Measurements from ENCODE around the gene RNF151. TPM values are rescaled to one million over a fixed set of nuclear protein-coding genes. Genes with fewer than 3 reads are reported as not detected.
"Not testable (repeated sequence)": the region's sequence is repeated elsewhere in the genome, so short reads cannot be mapped to it uniquely, and the experiment has no call there.

The RNF151 gene, protein sequence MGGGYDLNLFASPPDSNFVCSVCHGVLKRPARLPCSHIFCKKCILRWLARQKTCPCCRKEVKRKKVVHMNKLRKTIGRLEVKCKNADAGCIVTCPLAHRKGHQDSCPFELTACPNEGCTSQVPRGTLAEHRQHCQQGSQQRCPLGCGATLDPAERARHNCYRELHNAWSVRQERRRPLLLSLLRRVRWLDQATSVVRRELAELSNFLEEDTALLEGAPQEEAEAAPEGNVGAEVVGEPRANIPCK
- not detected for polyA plus RNA-seq (ENCODE audit: insufficient read length)
- long read RNA-seq, donor 1: 0 reads
- long read RNA-seq, donor 2: 0 reads
- long read RNA-seq, donor 3: 0 reads
- long read RNA-seq, donor 4: 0 reads
- long read RNA-seq, donor 5: 0 reads
- long read RNA-seq, donor 6: 0 reads
- long read RNA-seq, donor 7: 0 reads
- long read RNA-seq, donor 8: 0 reads

DNA sequence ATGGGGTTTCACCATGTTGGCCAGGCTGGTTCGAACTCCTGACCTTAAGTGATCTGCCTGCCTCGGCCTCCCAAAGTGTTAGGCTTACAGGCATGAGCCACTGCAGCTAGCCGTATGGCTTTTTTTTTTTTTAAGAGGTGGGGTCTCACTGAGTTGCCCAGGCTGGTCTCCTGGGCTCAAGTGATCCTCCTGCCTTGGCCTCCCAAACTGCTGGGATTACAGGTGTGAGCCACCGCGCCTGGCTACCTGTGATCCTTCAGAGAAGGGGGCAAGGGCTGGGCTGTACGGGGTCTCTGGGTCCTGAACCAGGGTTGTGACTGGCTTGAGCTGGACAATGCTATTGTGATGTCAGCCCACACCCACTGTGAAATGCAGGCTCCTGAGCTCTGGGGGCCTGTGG lies at the start of gene RNF151:
Gene RNF151, plus strand, starts transcription at position 397 of the 400 bp plus-strand sequence. CDS start 26 bp downstream, outside the sequence.
- DNase-seq: no peak

DNA sequence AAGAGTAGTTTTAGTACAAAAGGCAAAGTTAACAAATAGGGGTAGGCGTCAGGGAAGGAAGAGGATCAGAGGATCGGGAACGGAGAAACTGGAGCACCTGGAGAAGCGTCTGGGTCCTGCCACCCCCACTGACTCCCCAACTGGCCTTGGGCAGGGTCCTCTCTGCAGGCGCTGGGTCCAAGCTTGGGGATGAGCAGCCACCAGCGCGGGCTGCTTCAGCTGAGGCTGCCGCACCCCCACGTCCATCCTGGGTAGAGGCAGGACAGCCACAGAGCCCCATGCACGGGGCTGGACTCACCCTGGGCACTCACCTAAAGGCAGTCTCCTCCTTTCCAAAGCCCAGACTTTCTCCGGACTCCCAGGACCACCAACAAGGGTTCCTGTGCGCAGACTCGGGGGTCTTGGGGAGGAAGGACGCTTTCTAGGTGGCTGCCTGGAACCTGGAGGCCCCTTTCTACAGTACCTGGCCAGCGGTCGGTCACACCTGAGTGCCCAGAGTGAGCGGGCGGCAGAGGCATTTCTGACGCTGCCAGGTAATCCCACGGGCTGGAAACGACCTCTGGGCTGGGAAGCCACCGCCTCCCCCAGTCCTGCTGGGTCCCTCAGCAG lies 49.5 kb upstream of the RNF151 start:
- DNase-seq: no peak

DNA sequence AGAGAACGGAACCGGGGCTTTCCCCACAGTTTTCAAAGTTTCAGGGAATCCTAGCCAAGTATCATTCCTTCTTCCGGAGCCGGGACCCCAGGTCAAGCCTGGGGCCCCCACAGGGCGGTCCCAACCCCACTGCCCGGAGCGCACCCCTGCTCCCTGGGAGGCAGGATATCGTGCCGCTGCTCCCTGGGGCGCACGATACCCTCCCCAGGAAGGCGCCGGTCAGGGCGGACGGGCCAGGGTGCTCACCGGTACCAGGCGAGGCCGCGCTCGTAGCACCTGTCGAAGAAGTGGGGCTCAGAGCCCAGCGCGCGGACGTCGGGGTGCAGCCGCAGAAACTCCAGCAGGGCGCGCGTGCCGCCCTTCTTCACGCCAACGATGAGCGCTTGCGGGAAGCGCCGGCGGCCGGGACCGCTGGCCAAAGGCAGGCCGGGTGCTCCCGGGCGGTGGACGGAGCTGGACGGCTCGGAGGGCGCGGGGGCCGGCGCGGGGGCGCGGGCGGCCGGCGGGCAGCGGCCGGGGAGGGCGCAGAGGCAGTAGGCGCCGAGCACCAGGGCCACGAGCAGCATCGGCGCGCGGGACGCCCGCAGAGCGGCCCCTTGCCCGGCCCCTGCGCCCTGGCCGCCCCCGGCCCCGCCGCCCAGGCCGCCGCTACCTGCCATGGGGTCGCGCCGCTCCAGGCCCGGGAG lies 48.8 kb upstream of the RNF151 start:
- DNase-seq: no peak

DNA sequence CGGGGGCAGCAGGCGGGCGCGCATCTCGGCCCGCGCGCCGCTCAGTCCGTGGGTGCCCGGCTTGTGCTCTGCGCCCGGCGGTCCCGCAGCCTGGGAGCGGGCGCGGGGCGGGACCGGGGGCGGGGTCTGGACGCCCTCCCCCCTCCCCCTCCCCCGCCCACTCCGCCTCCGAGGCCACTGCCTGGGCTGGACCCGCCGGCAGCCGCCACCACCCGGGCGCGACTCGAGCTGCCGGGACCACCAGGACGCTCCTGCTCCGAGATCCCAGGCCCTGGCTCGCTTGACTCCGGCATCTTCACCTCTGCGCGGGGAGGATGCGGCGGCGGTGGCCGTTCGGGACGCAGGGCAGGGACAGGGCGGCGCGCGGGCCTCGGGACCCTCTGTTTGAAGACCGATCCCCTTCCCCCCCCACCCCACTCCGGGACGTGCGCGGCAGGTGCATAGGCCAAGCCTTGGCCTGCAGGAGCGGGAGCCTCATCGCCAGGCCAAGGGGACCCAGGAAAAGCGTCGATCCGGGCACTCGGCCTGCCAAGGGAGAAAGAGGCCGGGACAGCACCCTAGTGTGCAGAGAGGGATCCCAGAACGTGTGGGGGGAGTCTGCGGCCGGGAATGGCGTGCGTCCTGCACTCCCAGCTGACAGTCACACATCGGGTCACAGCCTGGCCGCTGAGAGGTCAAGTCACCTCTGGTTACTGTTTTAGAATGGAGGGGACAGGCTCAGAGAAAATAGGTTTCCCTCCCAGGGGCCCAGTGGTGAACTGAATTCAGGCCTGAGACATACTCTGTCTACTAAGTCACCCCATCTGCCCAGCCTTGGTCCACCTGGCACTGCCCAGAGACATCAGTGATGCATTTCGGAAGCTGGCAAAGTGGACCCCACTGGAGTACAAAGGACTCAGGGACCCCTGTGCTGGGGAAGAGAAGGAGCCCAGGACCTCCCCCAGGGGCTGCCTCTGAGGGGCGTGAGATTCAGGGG lies 48.0 kb upstream of the RNF151 start, which contains the start of gene HS3ST6:
Gene HS3ST6, minus strand, starts transcription at position 65 of the 976 bp plus-strand sequence. CDS start 92 bp downstream, outside the sequence.
- DNase-seq: no peak

DNA sequence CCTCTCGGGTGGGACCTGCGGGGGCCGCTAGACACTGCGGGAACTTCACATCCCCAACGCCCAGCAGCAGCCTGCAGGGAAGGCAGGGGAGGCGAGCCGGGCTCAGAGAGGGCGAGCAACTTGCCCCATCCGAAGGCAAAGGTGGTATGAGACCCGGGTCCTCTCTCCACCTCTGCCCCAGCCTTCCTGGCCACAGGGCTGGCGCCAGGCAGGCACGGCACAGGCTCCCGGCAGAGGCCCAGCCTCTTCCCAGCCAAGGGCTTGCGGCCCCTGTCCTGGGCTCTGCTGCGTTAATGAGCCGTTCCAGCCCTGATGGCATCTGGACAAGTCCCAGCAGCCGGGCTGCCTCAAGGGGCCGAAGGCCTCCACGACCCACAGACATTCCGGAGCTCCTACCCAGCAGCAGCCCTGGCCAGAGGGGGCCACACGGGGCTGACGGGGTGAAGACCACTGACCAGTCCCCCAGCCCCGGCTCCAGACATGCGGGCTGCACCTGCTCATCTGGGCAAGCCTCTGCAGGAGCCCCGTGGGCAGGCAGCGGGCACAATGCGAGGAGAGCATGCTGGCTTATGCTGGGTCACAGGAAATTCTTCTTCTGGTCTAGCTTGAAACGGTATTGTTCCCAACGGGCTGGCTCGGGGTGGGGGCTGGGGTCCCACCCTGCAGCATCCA lies 47.2 kb upstream of the RNF151 start:
- no peak for DNase-seq

DNA sequence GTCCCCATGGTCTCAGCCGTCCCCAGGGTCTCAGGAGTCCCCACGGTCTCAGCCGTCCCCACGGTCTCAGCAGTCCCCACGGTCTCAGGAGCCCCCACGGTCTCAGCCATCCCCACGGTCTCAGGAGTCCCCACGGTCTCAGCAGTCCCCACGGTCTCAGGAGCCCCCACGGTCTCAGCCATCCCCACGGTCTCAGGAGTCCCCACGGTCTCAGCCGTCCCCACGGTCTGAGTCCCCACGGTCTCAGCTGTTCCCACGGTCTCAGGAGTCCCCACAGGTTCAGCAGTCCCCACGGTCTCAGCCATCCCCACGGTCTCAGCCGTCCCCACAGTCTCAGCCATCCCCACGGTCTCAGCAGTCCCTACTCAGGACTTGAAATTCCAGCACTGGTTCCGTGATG lies 46.5 kb upstream of the RNF151 start:
- not testable (repeated sequence) for DNase-seq

DNA sequence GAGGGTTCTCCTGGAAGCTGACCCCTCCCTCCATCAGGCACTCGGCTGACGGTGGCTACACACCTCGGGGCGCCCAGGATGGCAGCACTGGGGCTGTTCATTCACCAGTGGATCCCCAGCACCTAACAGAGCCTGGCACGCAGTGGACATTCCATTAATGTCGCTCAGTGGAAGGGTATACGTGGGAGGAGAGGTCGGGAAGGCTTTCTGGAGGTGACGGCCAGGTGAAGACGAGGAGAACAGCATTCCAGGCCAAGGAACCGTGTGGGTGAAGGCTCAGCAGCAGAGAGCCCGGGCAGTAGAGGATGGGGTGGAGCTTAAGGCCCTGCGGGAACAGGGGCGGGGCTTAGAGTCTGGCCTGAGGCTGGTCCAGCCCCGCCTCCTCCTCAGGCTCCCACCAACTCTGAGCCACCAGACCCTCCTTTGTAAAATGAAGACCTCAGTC lies 45.9 kb upstream of the RNF151 start:
- no peak for DNase-seq

DNA sequence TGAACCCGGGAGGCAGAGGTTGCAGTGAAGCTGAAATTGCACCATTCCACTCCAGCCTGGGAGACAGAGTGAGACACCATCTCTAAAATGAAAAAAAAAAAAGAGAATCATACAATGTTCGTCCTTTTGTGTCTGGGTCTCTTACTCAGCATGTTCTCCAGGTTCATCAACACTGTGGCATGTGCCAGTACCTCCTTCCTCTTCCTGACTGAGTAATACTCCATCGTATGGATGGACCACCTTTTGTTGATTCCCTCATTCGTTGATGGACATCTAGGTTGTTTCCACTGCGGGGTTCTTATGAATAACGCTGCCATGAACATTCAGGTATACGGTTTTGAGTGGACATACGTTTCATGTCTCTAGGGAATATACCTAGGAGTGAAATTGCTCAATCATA lies 44.3 kb upstream of the RNF151 start:
- no peak for DNase-seq

DNA sequence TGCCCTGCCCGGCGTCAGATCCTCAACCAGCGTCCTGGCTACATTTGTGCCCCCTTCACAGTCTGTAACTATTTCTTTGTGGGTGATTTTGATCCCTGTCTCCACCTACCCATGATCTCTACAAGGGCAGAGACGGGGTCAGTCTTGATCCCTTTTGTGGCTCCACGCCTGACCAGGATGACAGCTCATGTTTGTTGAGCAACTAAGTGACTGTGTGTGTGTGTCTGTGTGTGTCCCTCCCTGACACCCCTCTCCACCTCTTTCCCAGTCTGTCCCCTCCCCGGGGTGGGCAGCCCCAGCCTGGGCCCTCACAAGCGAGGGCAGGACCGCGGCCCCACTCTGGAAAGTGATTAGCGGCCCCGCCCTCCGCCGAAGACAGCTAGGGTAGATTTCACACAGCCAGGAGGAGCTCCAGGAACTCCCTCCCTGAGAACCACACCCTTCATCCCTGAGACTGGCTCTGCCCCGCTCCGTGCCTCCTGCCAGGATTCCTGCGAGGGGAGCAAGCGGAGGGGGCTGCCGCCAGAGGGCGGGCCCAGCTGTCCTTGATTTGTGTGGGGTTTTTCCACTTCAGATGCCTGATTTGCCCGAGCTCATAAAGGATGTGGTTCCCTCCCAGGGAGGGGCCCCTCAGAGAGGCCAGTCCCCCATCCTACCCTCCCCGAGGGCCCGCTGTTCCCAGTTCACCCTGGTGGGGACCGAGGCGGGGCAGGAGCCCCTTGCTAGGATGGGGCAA lies 43.2 kb upstream of the RNF151 start:
- no peak for DNase-seq

DNA sequence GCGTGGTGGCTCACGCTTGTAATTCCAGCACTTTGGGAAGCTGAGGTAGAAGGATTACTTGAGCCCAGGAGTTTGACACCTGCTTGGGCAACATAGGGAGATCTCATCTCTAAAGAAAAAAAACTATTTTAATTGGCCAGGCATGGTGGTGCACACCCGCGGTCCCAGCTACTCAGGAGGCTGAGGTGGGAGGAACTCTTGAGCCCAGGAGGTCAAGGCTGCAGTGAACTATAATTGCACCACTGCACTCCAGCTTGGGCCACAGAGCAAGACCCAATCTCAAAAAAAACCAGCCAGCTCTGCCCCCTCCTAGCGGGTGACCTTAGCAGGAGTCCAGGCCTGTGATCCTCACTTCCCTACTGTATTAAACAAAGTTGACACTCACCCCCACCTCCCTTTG lies 42.6 kb upstream of the RNF151 start:
- no peak for DNase-seq

DNA sequence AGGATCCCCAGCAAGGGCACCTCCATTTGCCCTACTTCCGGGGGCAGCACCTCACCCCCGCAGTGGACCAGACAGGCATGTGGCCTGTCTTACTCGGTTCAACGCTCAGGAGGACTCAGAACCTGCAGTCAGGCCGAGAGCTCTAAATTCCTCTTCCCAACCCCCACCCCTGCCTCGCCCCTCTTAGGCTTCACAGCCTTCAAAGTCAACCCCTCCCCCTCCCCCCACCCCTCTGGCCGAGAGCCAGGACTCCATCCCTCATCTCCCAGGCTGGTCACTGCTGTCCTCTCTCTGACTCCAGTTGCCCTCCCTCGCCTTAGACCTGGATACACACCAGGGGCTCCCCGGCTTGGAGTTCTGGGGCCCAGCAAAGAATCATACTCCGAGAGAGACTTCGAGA lies 40.4 kb upstream of the RNF151 start:
- DNase-seq: no peak

DNA sequence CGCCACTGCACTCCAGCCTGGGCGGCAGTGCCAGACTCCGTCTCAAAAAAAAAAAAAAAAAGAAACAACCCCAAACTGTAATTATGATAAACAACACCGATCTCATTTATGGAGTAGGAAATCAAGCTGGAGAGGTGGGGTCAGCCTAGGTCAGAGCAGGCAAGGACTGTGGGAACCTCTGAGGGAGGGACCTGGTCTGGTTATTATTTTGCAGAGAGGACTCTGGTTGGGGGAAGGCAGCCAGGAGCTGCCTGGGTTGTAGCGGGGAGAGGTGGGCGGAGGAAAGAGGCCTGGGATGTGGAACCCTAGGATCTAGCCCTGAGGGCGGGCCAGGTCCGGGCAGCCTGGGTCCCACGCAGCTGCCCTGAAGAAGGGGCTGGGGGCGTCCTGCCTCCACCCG lies 37.6 kb upstream of the RNF151 start:
- DNase-seq: no peak

DNA sequence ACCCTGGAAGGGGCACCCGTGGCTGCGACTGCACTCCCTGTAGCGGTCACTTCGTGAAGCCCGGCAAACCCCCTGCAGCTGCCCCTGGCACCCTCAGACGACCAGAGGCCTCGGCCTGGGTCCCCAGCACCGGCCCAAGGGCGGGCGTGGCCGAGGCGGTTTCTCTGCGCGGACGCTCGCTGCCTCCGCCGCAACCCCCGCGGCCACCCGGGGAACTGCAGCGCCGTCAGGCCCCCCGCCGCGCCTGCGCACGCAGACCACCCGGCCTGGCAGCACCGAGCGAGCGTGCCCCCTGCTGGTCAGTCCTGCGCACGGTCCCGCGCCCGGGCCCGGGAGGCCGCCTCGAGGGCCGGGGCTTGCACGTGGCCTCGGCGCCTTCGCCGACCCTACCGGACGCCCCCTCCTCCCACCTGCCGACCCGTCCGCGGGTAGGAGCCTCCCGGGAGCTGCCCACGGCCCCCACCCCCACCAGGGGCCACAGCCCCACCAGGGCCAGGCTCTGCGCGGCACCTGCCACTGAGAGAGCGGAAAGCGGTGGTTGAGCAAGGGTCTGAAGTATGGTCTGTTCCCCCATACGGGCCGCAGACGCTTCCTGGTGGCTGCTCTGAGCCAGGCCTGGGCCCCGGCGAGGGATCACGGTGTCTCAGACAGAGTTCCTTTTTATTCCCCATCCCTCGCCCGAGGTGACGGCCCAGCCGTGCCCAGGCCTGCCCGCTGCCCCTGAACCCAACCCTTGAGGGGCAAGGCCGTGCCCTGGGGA lies 36.9 kb upstream of the RNF151 start:
- DNase-seq: peak; percentile 83

DNA sequence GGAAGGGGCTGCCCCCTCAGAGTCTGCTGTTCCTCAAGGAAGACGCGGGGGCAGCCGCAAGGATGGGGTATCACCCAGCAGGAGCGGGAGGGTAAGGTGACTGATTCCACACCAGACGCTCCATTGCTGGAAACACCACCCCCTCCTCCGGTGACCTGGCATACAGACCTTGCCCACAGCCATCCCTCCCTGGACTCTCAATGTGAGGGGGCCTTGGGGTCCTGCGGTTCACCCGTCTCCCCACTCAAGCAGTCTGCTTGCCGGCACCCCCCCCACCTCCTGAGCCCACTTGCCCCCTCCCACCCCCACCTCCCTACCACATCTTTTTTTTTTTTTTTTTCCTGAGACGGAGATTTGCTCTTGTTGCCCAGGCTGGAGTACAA lies 36.3 kb upstream of the RNF151 start:
- DNase-seq: no peak

DNA sequence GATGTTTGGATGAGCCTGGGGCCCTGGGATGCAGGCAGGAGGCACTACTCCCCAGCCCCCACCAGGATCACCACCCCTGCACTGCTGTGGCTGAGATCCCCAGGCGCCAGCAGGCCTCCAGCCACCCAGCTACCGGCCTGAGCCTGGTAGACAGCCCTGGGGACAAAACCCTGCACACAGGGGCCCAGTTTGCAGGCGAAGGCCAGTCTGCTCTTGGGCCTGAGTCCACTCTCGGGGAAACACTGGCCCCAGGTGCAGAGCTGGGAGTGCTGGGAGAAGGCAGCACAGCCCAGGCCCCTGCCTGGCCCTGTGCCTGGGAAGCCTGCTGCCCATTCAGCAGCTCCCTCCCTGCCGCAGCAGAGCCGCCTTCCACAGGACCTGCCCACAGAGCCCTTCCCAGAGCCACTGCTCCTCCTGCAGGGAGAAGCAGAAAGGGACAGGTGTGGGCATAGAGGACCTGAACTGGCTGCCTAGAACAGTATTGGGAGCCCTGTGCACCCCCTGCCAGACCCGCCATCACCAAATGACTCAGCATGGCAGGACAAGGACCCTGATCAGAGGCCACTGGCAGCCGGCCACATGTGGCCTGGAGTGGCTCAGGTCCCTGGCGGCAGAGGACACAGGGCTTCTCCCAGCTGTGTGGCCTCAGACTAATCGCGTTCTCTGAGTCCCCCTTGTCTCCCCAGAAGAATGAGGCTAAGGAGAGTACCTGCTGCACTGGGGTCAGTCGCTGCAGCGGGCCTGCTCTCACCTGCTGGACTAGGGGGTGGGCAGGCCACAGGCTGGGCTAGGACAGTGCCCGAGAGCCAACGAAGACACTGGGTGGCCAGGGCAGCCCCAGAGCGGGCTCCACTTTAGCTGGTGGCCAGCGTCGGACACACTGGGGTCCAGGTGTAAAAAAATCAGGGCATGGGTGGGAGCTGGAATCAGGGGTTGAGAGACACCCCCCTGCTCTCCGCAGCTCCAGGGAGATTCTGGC lies 34.3 kb upstream of the RNF151 start:
- no peak for DNase-seq

DNA sequence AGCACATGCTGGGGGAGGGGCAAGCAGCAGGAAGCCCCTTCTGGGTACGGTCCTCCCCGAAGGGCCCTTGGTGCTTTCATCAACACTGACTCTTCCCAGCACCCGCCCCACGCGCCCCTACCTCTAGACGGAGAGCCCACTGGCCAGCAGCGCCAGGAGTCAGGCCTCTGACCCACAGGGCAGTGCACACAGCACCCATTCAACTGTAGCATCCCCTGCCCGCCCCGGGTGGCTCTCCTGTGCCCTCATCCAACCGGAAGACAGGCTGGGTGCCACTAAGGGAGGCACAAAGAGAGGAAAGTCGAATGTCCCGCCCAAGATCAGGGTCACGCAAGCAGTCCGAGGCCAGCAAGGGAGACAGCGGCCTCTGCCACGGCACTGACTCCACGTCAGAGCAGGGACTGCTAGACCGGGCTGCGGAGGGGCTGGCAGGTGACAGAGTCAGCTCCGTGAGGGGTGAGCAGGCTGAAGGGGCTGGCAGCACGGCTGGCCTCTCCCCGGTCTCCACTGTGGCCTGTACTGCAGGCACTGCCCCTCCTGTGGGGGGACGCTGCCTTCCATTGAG lies 33.5 kb upstream of the RNF151 start:
- no peak for DNase-seq

DNA sequence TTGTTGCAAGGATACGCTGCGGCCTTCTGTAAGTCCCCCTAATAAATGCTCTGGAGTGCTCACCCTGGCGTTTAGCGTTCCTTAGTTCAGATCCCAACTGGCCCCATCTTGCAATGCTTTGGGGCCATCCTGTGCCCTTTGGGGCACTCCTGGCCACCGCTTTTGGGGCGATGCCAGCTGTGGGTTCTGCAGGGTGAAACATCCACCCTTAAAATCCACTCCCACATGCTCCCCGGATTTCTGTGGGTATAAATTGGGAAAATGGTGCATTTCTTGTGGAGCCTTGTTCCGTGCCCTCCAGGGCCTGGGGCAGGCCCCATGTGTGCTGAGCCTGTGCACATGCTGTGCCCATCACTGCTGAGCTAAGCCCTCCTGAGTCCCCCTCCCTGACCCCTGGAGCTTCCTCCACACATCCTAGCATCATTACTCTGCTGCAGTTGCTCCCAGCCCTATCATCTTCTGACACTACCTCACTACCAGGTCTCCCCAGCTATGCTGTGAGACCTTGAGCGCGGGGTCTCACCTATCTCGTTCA lies 29.6 kb upstream of the RNF151 start:
- no peak for DNase-seq

DNA sequence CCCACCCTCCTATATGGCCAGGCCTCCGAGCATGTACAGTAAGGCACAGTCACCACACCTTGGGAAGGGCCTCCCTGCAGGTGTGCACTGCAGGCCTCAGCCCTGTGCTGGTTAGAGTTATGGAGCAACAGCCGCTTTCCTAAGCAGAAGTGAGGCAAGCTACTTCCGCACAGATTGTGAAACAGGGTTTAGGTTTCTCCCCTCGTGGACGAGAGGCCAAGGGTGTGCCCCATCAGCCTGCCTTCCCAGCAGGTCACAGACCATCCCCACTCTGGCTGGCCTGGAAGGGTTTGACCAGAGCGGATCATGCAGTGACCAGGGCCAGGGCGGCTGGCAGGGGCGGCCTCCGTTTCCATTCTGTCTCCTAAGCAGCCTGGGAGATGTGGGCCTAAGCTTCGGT lies 28.3 kb upstream of the RNF151 start:
- no peak for DNase-seq
